ENCODE measurements around the gene LRRC57.
A peak's percentile ranks its signal among the peaks of the same experiment; 100 is the strongest.

The LRRC57 gene

DNA sequence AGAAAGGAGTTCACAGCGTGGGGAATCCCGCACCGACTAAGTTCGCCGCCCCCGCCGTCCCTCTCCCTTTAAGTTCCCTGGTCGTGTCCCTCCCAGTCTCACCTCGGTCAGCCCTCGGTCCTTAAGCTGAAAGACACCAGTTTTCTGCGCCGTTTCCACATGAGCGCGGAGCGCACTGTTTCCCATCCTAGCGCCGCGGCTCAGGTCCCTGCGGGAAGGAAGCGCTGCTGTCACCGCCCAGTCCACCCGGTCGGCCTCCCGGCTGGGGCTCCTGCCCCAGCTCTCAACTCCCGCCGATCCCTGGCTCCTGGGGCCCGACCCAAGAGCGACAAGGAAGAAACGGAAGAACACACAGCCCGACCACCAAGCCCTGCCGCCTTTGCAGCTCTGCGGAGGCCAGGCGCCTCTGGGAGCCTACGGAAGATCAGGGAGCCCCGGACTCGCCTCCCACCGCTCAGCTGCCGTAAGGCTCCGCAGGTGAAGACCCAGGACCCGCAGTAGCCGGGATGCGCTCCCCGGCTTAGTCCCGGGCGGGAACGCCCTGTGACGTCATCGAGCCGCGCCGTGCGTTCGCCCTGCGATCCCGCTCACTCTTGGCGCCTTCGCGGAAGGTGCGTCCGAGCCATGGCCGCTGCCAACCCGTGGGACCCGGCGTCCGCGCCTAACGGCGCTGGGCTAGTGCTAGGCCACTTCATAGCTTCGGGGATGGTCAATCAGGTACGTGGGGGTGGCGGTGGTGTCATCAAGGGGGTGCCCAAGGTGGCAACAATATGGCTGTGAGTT is at the start of gene LRRC57, which contains the start of gene HAUS2:
TSS of gene LRRC57 (minus strand) at position 545 of the 783 bp plus-strand sequence. CDS start at position 186, 359 bp downstream.
TSS of gene HAUS2 (plus strand) at position 590 of the 783 bp plus-strand sequence. CDS start at position 625, 35 bp downstream.
- Mint-ChIP-seq H3K9me3 (no peaks in the 10 kb centered on the region), H3K27ac (peak within 1 kb of the TSS; percentile 96), H3K4me1 (peaks cover 57% of the 10 kb centered on the region), H3K27me3 (no peaks in the 10 kb centered on the region), H3K4me3 (peak within 1 kb of the TSS; percentile 91 to 96)
- ATAC-seq (peak; percentile 92), DNase-seq (peak; percentile 85 to 86)

DNA sequence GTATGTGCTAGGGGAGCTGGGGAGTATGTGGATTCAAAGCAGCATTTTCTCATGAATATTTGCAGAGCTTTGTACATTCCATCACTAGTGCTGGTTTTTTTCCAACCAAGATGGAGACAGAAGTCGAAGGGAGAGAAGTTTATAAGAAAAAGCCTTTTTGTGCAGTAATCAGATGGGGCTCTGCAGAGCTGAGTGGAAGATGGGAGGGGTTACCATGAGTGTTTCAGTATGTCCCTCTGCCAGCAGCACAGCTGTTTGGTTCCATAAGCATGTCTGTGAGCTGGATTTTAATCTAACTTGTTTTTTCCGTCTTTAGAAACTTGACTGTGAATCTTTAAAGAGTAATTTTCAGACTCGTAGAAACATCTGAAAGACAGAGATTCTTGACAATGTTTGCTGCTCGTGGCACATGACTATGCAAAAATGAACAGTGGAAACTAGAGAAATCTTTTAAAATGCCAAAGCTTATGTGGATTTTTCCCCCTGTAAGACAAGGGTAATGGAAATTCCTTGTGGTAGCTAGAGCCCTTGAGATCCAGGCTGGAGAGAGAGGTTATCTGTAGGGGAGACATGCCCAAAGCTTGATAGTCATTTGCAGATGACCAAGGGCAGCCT is 47.1 kb upstream of the LRRC57 start:
- Mint-ChIP-seq H3K9me3 (no peaks in the 10 kb centered on the region), H3K4me1 (no peaks in the 10 kb centered on the region), H3K4me3 (no peak overlapping the region), H3K27me3 (no peaks in the 10 kb centered on the region), H3K27ac (no peak overlapping the region)
- DNase-seq: no peak
- ATAC-seq: no peak

DNA sequence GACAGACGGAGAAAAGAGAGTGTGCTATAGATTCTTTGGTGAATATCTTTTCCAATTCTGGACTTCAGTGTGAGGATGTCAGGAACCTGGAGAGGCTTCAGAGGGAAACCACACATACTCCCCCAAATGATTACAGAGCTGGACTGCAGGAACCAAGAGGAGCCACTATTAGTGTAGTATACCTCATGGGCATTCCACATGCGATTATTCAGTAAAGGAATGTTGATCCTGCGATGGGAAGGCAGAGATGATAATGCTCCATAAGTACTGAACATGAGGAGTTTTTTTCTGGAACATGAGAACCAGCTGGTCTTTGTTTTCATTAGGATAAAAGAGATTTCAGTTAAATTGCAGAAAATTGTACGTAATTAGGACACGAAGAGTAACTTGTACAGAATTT is 45.5 kb upstream of the LRRC57 start:
- Mint-ChIP-seq H3K9me3 (no peaks in the 10 kb centered on the region), H3K27me3 (no peaks in the 10 kb centered on the region), H3K4me3 (no peak overlapping the region), H3K27ac (no peak overlapping the region), H3K4me1 (no peaks in the 10 kb centered on the region)
- DNase-seq (no peak), ATAC-seq (no peak)

DNA sequence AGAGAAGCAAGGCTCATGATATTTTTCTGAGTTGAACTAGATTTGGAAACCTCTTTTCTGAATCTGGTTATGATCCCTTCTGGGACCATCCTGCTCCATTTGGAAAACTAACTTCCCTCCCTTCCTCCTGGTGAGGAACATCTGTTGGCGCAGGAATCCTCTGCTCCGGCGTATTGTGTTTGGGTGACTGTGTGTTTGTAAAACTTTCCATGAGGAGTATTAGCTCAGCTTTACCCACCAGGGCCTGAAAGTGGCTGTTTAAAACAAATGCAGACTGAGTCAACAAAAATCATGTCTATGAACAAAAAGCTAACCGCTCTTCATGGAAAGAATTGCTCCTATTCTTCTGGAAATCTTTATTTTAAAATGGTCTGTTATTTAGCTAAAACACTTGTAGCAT is 44.5 kb upstream of the LRRC57 start:
- ATAC-seq (no peak), DNase-seq (no peak)
- Mint-ChIP-seq H3K27ac (no peak overlapping the region), H3K4me3 (no peak overlapping the region), H3K27me3 (no peaks in the 10 kb centered on the region), H3K9me3 (no peaks in the 10 kb centered on the region), H3K4me1 (peaks cover 4% of the 10 kb centered on the region)

DNA sequence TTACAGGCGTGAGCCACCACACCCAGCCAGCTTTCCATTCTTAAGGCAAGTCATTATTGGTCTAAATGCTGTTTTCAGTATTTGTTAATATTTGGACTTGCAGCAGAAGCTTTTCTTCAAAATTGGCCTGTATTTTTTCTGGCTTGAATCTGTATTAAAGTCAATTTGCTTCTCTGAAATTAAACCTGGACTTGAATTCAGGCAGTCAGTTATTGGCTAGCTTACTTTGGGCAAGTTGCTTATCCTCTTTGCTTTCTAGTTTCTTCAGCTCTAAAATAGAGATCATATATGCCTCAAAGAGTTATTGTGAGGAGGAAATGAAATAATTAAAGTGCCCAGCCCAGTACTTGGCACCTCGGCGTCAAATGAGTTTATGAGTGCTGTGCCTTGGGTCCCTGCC is 44.1 kb upstream of the LRRC57 start:
- no peak for ATAC-seq
- no peaks in the 10 kb centered on the region for H3K9me3 Mint-ChIP-seq
- H3K4me1 Mint-ChIP-seq: peaks cover 9% of the 10 kb centered on the region
- no peaks in the 10 kb centered on the region for H3K27me3 Mint-ChIP-seq
- no peak overlapping the region for H3K27ac Mint-ChIP-seq
- H3K4me3 Mint-ChIP-seq: no peak overlapping the region
- no peak for DNase-seq

DNA sequence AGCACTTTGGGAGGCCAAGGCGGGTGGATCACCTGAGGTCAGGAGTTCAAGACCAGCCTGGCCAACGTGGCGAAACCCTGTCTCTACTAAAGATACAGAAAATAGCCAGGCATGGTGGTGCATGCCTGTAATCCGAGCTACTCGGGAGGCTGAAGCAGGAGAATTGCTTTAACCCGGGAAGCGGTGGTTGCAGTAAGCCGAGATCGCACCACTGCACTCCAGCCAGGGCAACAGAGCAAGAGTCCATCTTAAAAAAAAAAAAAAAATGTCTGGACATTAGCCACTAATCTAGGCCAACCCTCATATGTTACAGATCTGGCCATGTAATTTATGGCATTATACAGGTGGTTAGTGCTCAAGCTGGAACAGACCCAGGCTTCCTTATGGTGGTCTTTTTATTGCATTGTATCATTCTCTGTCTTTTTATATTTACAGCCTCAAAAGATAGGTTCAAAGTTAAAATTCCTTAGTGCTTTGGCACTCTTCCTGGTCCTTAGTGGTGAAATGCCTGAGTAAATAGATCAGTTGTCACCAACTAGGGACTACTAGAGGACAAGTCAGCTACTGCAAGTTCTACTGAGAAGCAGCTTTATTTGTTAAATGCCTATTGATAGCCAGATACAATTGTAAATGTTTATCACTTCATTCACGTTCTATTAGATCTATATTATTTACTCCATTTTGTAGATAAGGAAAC is 42.8 kb upstream of the LRRC57 start:
- Mint-ChIP-seq H3K27ac (no peak overlapping the region), H3K27me3 (no peaks in the 10 kb centered on the region), H3K4me1 (peaks cover 9% of the 10 kb centered on the region), H3K4me3 (no peak overlapping the region), H3K9me3 (no peaks in the 10 kb centered on the region)
- ATAC-seq (no peak), DNase-seq (no peak)

DNA sequence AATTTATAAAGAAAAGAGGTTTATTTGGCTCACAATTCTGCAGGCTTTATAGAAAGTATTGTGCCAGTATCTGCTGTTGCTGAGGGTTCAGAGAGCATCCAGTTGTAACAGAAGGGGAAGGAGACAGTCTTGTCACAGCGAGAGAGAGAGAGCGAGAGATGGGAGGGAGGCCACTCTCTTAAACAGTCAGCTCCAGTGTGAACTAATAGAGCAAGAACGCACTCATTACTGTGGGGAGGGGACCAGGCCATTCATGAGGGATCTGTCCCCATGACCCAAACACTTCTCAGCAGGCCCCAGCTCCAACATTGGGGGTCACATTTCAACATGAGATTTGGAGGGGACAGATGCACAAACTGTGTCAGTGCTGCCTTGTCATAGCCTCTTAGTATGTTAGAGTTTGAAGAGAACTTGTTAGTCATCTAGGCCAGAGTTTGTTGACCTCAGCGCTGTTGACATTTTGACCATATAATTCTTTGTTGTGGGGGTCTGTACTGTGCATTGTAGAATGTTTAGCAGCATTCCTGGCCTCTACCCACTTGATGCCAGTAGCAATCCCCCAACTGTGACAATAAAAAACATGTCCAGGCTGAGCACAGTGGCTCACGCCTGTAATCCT is 42.1 kb upstream of the LRRC57 start:
- Mint-ChIP-seq H3K4me1 (peaks cover 9% of the 10 kb centered on the region), H3K4me3 (no peak overlapping the region), H3K27me3 (no peaks in the 10 kb centered on the region), H3K27ac (no peak overlapping the region), H3K9me3 (no peaks in the 10 kb centered on the region)
- ATAC-seq (no peak), DNase-seq (no peak)

DNA sequence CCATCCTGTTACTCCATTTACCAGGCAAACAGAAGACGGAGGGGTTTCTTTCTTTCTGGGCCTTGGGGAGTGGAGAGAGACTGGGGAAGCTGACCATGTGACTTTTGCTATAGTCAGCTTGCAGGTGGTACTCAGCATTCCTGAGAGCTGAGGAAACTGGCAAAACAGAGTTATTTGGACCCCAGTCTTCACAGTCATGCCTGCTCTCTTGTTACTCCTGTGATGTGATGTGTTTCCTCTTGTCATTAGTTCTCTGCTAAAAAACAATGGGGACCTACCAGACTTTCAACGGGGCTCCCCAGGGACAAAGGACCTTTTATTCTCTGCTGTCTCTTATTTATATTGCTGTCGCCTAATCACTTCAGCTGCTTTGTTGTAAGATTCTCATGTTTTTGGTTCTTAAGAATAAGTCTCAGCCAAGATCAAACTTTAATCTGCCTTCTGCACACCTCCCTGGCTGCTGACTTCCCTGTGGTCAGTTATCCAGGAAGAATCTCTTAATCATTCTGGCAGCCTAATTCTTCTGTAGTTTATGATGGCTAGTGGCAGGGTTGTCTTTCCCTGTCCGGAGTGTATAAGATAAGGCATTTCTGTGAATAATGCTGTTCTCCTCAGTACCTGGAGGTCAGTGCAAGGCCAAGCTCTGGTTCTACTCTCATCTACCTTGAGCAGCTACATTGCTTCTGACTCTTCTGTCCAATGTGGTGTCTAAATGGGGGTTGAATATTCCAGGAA is 35.6 kb upstream of the LRRC57 start:
- peaks cover 43% of the 10 kb centered on the region for H3K4me1 Mint-ChIP-seq
- no peaks in the 10 kb centered on the region for H3K9me3 Mint-ChIP-seq
- no peak overlapping the region for H3K27ac Mint-ChIP-seq

DNA sequence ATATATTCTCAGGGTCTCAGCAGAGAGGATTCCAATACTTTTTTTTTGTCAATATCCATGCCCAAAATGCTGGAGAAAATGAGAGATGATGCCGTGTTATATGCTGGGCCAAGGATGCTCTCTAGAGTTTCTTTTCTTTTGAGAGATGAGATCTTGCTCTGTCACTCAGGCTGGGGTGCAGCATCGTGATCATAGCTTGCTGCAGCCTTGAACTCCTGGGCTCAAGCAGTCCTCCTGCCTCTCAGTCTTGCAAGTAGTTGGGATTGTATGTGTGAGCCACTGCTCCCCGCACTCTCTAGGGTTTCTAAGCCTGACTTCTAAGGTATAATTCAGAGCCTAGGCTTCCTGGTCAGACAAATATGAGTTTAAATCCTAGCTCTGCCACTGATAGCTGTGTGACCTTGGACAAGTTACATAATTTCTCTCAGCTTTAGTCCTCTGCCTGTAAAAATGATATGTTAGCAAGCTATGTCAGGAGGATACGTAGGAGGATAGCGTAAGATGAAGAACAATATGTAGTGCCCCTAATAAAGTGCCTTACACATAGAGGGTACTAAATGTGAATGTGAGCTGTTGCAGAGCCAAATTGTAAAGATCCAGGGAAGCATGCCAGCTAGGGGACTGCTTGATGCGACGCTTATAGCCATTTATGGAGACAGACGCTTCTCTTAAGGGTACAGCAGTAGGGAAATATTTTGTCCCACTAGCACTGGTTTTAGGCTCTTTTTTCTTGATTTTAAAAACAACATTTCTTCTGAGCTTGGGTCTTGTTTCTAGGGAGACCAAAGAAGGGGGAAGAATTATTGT is 34.2 kb upstream of the LRRC57 start:
- DNase-seq (no peak), ATAC-seq (no peak)
- Mint-ChIP-seq H3K27me3 (no peaks in the 10 kb centered on the region), H3K9me3 (no peaks in the 10 kb centered on the region), H3K4me1 (peaks cover 44% of the 10 kb centered on the region), H3K27ac (no peak overlapping the region), H3K4me3 (no peak overlapping the region)

More for the DNA sequence above, 35.6 kb upstream of the LRRC57 start:
- no peak for DNase-seq
- no peak for ATAC-seq
- H3K4me3 Mint-ChIP-seq: no peak overlapping the region
- no peaks in the 10 kb centered on the region for H3K27me3 Mint-ChIP-seq

DNA sequence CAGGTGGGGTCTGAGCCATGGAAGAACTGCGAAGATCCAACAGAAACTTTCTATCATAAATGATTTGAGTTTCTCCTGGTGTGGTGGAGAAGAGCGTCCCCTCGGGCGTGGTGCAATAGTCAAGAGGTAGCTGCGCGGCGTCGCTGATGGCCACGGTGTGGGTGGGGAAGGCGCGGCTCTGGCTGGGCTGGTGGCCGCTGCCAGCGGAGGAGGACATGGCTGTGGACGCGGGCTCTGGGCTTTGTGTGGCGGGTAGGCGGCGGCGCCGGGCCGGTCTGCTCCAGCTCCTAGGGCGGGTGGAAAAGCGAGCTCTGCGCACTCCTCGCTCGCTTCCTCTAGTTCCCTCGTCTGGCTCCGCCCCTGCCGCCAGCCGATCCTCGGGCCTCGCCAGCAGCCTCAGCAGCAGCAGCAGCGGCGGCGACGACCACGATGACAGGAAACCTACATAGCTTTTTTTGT is 32.7 kb upstream of the LRRC57 start:
- Mint-ChIP-seq H3K4me3 (peak overlapping the region; percentile 82 to 83), H3K9me3 (no peaks in the 10 kb centered on the region), H3K27ac (peak overlapping the region in 1 of 2 donors; percentile 14), H3K27me3 (no peaks in the 10 kb centered on the region), H3K4me1 (peaks cover 55% of the 10 kb centered on the region)
- DNase-seq (peak; percentile 75 to 79), ATAC-seq (peak; percentile 99)

DNA sequence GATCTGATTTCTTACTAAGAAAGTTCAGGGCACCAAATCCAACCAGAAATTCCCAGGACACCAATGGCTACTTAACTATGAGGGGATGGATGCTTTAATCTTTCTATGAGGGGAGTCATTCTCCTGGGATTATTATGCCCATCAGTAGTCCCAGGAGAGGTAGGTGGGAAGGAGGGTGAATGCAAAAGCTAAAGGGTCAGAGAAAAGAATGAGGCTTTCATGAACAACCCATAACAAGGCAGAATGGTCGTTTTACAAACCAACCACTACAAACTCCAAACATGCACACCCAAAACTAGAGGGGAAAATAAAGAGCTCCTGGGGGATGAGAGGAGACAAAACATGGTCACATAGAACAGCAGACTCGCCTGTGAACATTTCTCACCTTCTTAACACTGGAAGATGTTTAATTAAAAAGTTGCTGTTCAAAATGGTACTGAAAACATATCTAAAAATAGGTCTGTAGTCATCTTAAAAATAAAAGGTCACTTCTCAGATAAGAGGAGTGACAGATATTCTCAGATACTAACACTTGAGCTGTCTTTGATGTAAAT is 30.5 kb upstream of the LRRC57 start:
- H3K4me3 Mint-ChIP-seq: no peak overlapping the region

DNA sequence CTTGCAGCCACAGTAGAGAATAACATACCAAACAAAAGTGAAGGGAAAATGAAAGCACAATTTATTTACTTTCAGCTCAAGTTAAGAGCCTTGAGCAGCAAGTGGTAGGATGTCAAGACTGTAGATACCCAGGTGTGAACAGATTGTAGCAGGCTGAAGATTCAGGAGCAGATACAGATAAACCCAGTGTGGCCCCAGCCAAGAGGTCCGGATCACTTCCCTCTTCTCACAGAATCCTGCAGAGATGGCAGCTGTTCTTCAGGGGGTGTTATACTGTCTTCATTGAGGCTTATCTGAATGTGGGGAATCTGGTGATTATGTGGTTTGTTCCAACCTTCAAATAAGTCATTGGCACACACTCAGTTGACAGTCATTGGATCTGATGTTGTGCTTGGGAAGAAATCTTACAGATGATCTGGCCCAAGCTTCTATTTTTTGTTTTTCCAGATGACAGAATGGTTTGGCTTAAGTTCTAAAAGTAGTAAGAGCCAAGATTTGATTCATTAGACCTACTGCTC is 29.0 kb upstream of the LRRC57 start:
- ATAC-seq: no peak
- H3K4me3 Mint-ChIP-seq: no peak overlapping the region
- no peak overlapping the region for H3K27ac Mint-ChIP-seq
- H3K27me3 Mint-ChIP-seq: no peaks in the 10 kb centered on the region
- no peaks in the 10 kb centered on the region for H3K9me3 Mint-ChIP-seq
- no peak for DNase-seq
- H3K4me1 Mint-ChIP-seq: peaks cover 59% of the 10 kb centered on the region

More for the DNA sequence above, 30.5 kb upstream of the LRRC57 start:
- Mint-ChIP-seq H3K4me1 (peaks cover 67% of the 10 kb centered on the region), H3K27me3 (no peaks in the 10 kb centered on the region), H3K27ac (no peak overlapping the region), H3K9me3 (no peaks in the 10 kb centered on the region)
- no peak for DNase-seq
- ATAC-seq: no peak

DNA sequence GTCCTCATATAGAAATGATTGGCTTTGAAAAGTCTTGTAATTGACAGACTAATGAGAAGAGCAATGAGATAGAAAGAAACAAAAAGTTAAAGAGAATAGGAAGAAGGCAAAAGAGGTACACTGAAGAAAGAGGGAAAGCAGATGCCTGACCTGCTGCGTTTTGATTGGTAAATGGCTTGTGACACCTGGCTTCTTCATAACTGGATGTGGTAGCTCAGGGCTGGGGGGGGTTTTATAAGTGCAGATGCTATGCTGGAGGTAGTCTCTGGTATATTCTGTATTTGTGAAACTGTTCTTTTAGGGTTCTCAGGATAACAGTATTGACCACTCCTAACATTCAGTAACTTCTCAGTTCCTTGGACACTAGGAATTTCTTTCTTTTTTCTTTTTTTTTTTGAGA is 28.2 kb upstream of the LRRC57 start:
- no peak for ATAC-seq

More for the DNA sequence above, 28.2 kb upstream of the LRRC57 start:
- peak overlapping the region; percentile 92 to 93 for H3K4me3 Mint-ChIP-seq
- no peak for DNase-seq
- H3K4me1 Mint-ChIP-seq: peaks cover 51% of the 10 kb centered on the region
- H3K27ac Mint-ChIP-seq: no peak overlapping the region
- no peaks in the 10 kb centered on the region for H3K27me3 Mint-ChIP-seq
- H3K9me3 Mint-ChIP-seq: no peaks in the 10 kb centered on the region
